HCT116 (cell line): ENCODE data around the gene PAMR1. TPM values are rescaled to one million over a fixed set of nuclear protein-coding genes. Genes with fewer than 3 reads are reported as not detected.

ENCODE experiments used
- ATAC-seq: fragments of 200-7000 bp; cut with Tn5 transposase; 2 replicates; pipeline ENCODE4 v1.9.1; 2020; ENCODE audit warnings: mild to moderate bottlenecking, moderate library complexity
- BruUV-seq: library from RNA; stranded (reverse); fragments of 400-500 nt; replicated peaks from 2 replicates; lab custom pipeline; 2021; lab: Mats Ljungman, UMichigan
- CTCF ChIA-PET: fragments of 300-600 bp; sonication (Branson Sonifier 250); formaldehyde crosslinking; loops from one replicate; lab custom pipeline; 2021; ENCODE audit warnings: antibody characterized with exemption; lab: Charles Lee
- POLR2A ChIA-PET: fragments of 300-600, 350-600 bp; sonication (Branson Sonifier 250); formaldehyde crosslinking; loops from one replicate; lab custom pipeline; 2021; ENCODE audit warnings: antibody characterized with exemption; lab: Charles Lee
- RAD21 ChIA-PET, 2 experiments: fragments of 300-600 bp; sonication (Branson Sonifier 250); formaldehyde crosslinking; loops; one replicate each; lab custom pipeline; 2023; ENCODE audit warnings: low total read pairs in 2 of 2; ENCODE audit not compliant: uncharacterized antibody in 2 of 2, unreplicated experiment in 2 of 2, low non-redundant PET in 1 of 2; lab: Charles Lee
- DNase-seq: peaks from one replicate; pipeline ENCODE4 v3.0.0-alpha.2; 2010; ENCODE audit warnings: low read depth, low spot score
- H2AFZ ChIP-seq: fragments of 200-600 bp; shearing (Covaris generic), sonication (generic); 2 replicates; pipeline ENCODE4 v1.6.1; 2017; ENCODE audit warnings: low read depth, mixed run types, mixed read lengths, antibody characterized with exemption, low read length; ENCODE audit not compliant: poor library complexity, severe bottlenecking
- H3K27ac ChIP-seq: 2 replicates; pipeline ENCODE4 v1.5.1; 2012; ENCODE audit warnings: low read depth, low read length
- H3K27me3 ChIP-seq: fragments of 200-600 bp; sonication (generic); 2 replicates; pipeline ENCODE4 v1.6.1; 2016; ENCODE audit warnings: mixed run types, low read length, mixed read lengths; ENCODE audit not compliant: insufficient read depth
- H3K36me3 ChIP-seq, 2 experiments: fragments of 200-500 bp in 1 of 2; fragments of 200-600 bp in 1 of 2; sonication (Bioruptor generic) in 1 of 2; sonication (generic) in 1 of 2; 2 replicates each; pipeline versions ENCODE4 v1.5.1 to v1.6.1; 2014 to 2016; ENCODE audit warnings: low read length in 2 of 2, inconsistent platforms in 1 of 2, mixed read lengths in 1 of 2, mixed run types in 1 of 2; ENCODE audit not compliant: insufficient read depth in 2 of 2, control insufficient read depth in 1 of 2
- H3K4me1 ChIP-seq, 2 experiments: fragments of 200-600 bp in 1 of 2; sonication (generic) in 1 of 2; 2 replicates each; pipeline versions ENCODE4 v1.5.1 to v1.6.1; 2012 to 2017; ENCODE audit warnings: low read length in 2 of 2, inconsistent platforms in 1 of 2, mild to moderate bottlenecking in 1 of 2, mixed read lengths in 1 of 2, mixed run types in 1 of 2, moderate library complexity in 1 of 2; ENCODE audit not compliant: insufficient read depth in 2 of 2, control insufficient read depth in 1 of 2
- H3K4me2 ChIP-seq: fragments of 200-600 bp; sonication (generic); 2 replicates; pipeline ENCODE4 v1.6.1; 2017; ENCODE audit warnings: mixed run types, low read length, mixed read lengths
- H3K4me3 ChIP-seq, 2 experiments: fragments of 200-600 bp in 1 of 2; sonication (generic) in 1 of 2; replicated peaks in 1 of 2; 2 replicates each; pipeline ENCODE4 v1.5.1; 2011 to 2016; ENCODE audit warnings: low read length in 2 of 2, control low read depth in 1 of 2, low read depth in 1 of 2, mild to moderate bottlenecking in 1 of 2, mixed read lengths in 1 of 2, mixed run types in 1 of 2
- H3K79me2 ChIP-seq: fragments of 200-600 bp; sonication (generic); 2 replicates; pipeline ENCODE4 v1.6.1; 2017; ENCODE audit warnings: mild to moderate bottlenecking, mixed run types, low read length, moderate library complexity, mixed read lengths; ENCODE audit not compliant: insufficient read depth
- H3K9ac ChIP-seq: fragments of 200-600 bp; sonication (generic); 2 replicates; pipeline ENCODE4 v1.6.1; 2016; ENCODE audit warnings: low read length, mixed read lengths
- H3K9me2 ChIP-seq: fragments of 200-600 bp; sonication (generic), shearing (Covaris generic); 2 replicates; pipeline ENCODE4 v1.6.1; 2017; ENCODE audit warnings: mixed run types, mild to moderate bottlenecking, moderate library complexity; ENCODE audit not compliant: insufficient read depth
- H3K9me3 ChIP-seq, 2 experiments: fragments of 200-500 bp in 1 of 2; fragments of 200-600 bp in 1 of 2; sonication (Bioruptor generic) in 1 of 2; sonication (generic) in 1 of 2; 2 replicates each; pipeline ENCODE4 v1.6.1; 2014 to 2017; ENCODE audit warnings: low read length in 2 of 2, mixed read lengths in 2 of 2, inconsistent platforms in 1 of 2, low read depth in 1 of 2, mild to moderate bottlenecking in 1 of 2, mixed run types in 1 of 2, moderate library complexity in 1 of 2; ENCODE audit not compliant: control insufficient read depth in 1 of 2, insufficient read depth in 1 of 2
- H4K20me1 ChIP-seq: fragments of 200-600 bp; sonication (generic), shearing (Covaris generic); 2 replicates; pipeline ENCODE4 v1.6.1; 2017; ENCODE audit warnings: mixed run types, mild to moderate bottlenecking, moderate library complexity; ENCODE audit not compliant: insufficient read depth
- ATF3 ChIP-seq: IDR thresholded peaks from 2 replicates; pipeline ENCODE4 v1.6.1; 2012
- CBX3 ChIP-seq: IDR thresholded peaks from 2 replicates; pipeline ENCODE4 v1.6.1; 2012; ENCODE audit warnings: low read depth
- CEBPB ChIP-seq: IDR thresholded peaks from 2 replicates; pipeline ENCODE4 v1.6.1; 2012; ENCODE audit warnings: low read depth
- CTCF ChIP-seq, 3 experiments: fragments of 200-600 bp in 1 of 3; sonication (generic) in 1 of 3; IDR thresholded peaks in 2 of 3; conservative IDR thresholded peaks in 1 of 3; 2 replicates each; pipeline ENCODE4 v1.5.1; 2012 to 2017; ENCODE audit warnings: low read depth in 2 of 3, low read length in 2 of 3, antibody characterized with exemption in 1 of 3, borderline replicate concordance in 1 of 3, control low read depth in 1 of 3, mild to moderate bottlenecking in 1 of 3, mixed read lengths in 1 of 3, mixed run types in 1 of 3, moderate library complexity in 1 of 3; ENCODE audit not compliant: insufficient read depth in 1 of 3
- EGR1 ChIP-seq: IDR thresholded peaks from 2 replicates; pipeline ENCODE4 v1.6.1; 2012; ENCODE audit warnings: low read depth
- EZH2phosphoT487 ChIP-seq: fragments of 200-600 bp; IDR thresholded peaks from 2 replicates; pipeline ENCODE4 v1.6.1; 2018; ENCODE audit warnings: antibody characterized with exemption, borderline replicate concordance
- FOSL1 ChIP-seq: IDR thresholded peaks from 2 replicates; pipeline ENCODE4 v1.6.1; 2012; ENCODE audit warnings: low read depth
- POLR2AphosphoS5 ChIP-seq: IDR thresholded peaks from 2 replicates; pipeline ENCODE4 v1.6.1; 2011; ENCODE audit warnings: mild to moderate bottlenecking, low read depth, low read length, moderate library complexity
- REST ChIP-seq: IDR thresholded peaks from 2 replicates; pipeline ENCODE4 v1.6.1; 2012; ENCODE audit warnings: low read depth
- SIN3A ChIP-seq: IDR thresholded peaks from 2 replicates; pipeline ENCODE4 v1.6.1; 2012; ENCODE audit warnings: low read depth
- SP1 ChIP-seq: IDR thresholded peaks from 2 replicates; pipeline ENCODE4 v1.6.1; 2012; ENCODE audit warnings: low read depth
- SRF ChIP-seq: IDR thresholded peaks from 2 replicates; pipeline ENCODE4 v1.6.1; 2012; ENCODE audit warnings: low read depth
- TCF7L2 ChIP-seq: IDR thresholded peaks from 2 replicates; pipeline ENCODE4 v1.7.0; 2011; ENCODE audit warnings: borderline replicate concordance, inconsistent platforms; ENCODE audit not compliant: insufficient read depth, insufficient read length; ENCODE audit errors: extremely low read depth
- YY1 ChIP-seq: IDR thresholded peaks from 2 replicates; pipeline ENCODE4 v1.6.1; 2011; ENCODE audit warnings: low read length, low read depth, moderate library complexity, mild to moderate bottlenecking; ENCODE audit not compliant: insufficient replicate concordance; ENCODE audit errors: extremely low read depth
- ZBTB33 ChIP-seq: IDR thresholded peaks from 2 replicates; pipeline ENCODE4 v1.6.1; 2011; ENCODE audit warnings: mild to moderate bottlenecking, low read length, moderate library complexity; ENCODE audit not compliant: insufficient replicate concordance; ENCODE audit errors: extremely low read depth
- ZNF274 ChIP-seq: fragments of 200-500 bp; sonication (Bioruptor generic); IDR thresholded peaks from 2 replicates; pipeline ENCODE4 v1.6.1; 2014; ENCODE audit warnings: mild to moderate bottlenecking, low read depth, low read length, inconsistent platforms
- intact Hi-C: fragments of 100-400 bp; cut with micrococcal nuclease; formaldehyde crosslinking; loops from 2 replicates; pipeline ENCODE4 v1.10.0; 2022
- total RNA-seq: library from RNA; stranded (reverse); gene quantifications from one replicate; pipeline ENCODE4 v1.2.1, GENCODE V29; 2021; ENCODE audit not compliant: unreplicated experiment

Gene PAMR1
- total RNA-seq, 1 experiment from 2014 or later, result not detected

GRCh38 chr11:35414311-35414710 is 111.1 kb downstream of the PAMR1 start:
- intact Hi-C loops, result no loop called here
- CTCF ChIA-PET, result no interaction called here
- H3K4me3 ChIP-seq, result no peak overlapping the region

More at GRCh38 chr11:35414311-35414710, 111.1 kb downstream of the PAMR1 start:
- H3K4me2 ChIP-seq, result no peak overlapping the region
- no peaks in the 10 kb centered on the region for H3K36me3 ChIP-seq
- peaks cover 41% of the 10 kb centered on the region for H3K27me3 ChIP-seq
- H3K9me3 ChIP-seq, result no peaks in the 10 kb centered on the region
- ChIA-PET RAD21 (no interaction called here), POLR2A (no interaction called here)
- ATAC-seq (no peak), DNase-seq (no peak)
- H3K9ac ChIP-seq, result no peak overlapping the region
- no peaks in the 10 kb centered on the region for H3K79me2 ChIP-seq
- H3K27ac ChIP-seq, result no peak overlapping the region
- no peaks in the 10 kb centered on the region for H3K4me1 ChIP-seq
- no peak for TF ChIP-seq SRF
- TF ChIP-seq YY1, result no peak
- TF ChIP-seq ZBTB33, result no peak
- no peak for TF ChIP-seq SP1
- TF ChIP-seq POLR2AphosphoS5, result no peak
- TF ChIP-seq CEBPB, result no peak
- TF ChIP-seq REST, result no peak
- TF ChIP-seq CTCF (IDR thresholded peaks at IDR 0.05 in 2 of 3, conservative IDR thresholded peaks at IDR 0.05 in 1 of 3; ENCODE audit: borderline replicate concordance in 1 of 3, insufficient read depth in 1 of 3, low read depth in 2 of 3, low read length in 2 of 3), result no peak
- TF ChIP-seq TCF7L2, result no peak
- TF ChIP-seq SIN3A, result no peak
- TF ChIP-seq EZH2phosphoT487, result no peak
- no peak for TF ChIP-seq ZNF274
- no peak for TF ChIP-seq EGR1
- no peak for TF ChIP-seq ATF3
- no peak for TF ChIP-seq CBX3
- no peak for TF ChIP-seq FOSL1
- no peaks in the 10 kb centered on the region for H4K20me1 ChIP-seq
- no peaks in the 10 kb centered on the region for H3K9me2 ChIP-seq
- no TSS peak for BruUV-seq
- H2AFZ ChIP-seq, result no peak overlapping the region
